K562 treated with DMSO at 1 percent for 48 hours (cell line): ENCODE data around the gene RIOK2. TPM values are rescaled to one million over a fixed set of nuclear protein-coding genes. Genes with fewer than 3 reads are reported as not detected.

Experiments
- total RNA-seq: library from RNA; unstranded; fragments of 300-600 nt; gene quantifications from 2 replicates; pipeline ENCODE4 v1.2.3, GENCODE V29; 2022; ENCODE audit warnings: low replicate concordance; ENCODE audit errors: extremely low read depth

RIOK2 gene
- total RNA-seq, result not detected in 2 replicates

DNA sequence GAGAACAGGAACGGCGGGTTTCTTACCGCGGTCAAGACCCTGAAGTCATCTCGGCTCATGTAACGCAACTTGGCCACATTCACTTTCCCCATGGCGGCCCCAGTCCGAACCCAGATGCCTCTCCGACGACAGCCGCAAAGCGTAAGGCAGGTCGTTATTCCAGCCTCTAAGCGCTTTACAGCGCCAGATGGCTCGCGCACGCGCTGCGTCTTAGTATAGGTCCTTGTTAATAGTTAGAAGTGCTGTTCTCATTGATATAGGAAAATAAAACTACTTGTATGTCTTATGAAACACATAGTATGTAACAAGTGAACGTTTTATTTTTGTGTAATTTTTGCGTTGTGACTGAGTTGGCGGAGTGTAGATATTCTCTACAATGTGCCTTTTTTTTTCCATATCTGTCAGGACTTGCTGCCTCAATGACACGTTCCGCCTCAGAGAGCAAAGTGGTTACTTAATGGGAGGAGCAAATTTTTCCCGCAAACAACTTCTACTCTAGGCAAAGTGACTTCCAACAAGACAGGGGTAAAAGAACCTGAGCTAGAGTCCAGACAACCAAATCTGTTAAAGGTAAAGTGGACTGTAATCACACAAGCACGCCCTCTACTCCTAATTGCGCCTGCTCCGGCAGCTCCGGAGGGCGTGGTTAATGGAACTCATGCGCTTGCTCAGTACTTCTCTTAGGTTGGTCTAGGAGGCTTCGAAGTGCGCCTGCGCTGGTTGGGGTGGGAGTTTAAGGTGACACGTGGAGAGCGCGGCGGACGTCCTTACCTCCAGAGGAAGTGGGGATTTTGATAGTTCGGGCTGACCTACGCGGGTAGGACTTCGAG, at the start of gene RIOK2:
Gene RIOK2 (minus strand): TSS at position 148 of the 830 bp plus-strand sequence. CDS start 56 bp downstream, at position 92.

GRCh38 chr5:97142521-97143254, 40.4 kb downstream of the RIOK2 start, which contains the start of gene LIX1:
LIX1 (minus strand) TSS chr5:97142611; CDS start chr5:97142576, 35 bp downstream.

Other genes with a start within 250 kb of the RIOK2 start
- gene LNPEP, start 247.2 kb downstream of the RIOK2 start, total RNA-seq, result not detected in 2 replicates
- gene LIX1, start 40.6 kb downstream of the RIOK2 start, total RNA-seq, result not detected in 2 replicates